GM19395 (cell line): Measurements from ENCODE around the gene MDFI.

Experiments used
- ATAC-seq: cut with Tn5 transposase; IDR thresholded peaks from one replicate; pipeline ENCODE4 v1.9.1; 2021; ENCODE audit warnings: mild to moderate bottlenecking, moderate library complexity; ENCODE audit not compliant: unreplicated experiment

MDFI gene

GRCh38 chr6:41670703-41671360 is 32.6 kb downstream of the MDFI start:
- ATAC-seq, result no peak

GRCh38 chr6:41671376-41671775 is 33.1 kb downstream of the MDFI start:
- ATAC-seq, result no peak

- no peak for ATAC-seq
These were observed 33.7 kb downstream of the MDFI start for GRCh38 chr6:41672016-41672415.

GRCh38 chr6:41672816-41673703 is 34.8 kb downstream of the MDFI start:
- ATAC-seq, result no peak

- no peak for ATAC-seq
These were observed 35.4 kb downstream of the MDFI start for GRCh38 chr6:41673704-41674000.

- no peak for ATAC-seq
These were observed 36.1 kb downstream of the MDFI start for GRCh38 chr6:41674231-41675000.

GRCh38 chr6:41675176-41675775 is 37.0 kb downstream of the MDFI start:
- ATAC-seq, result no peak

GRCh38 chr6:41675992-41676391 is 37.7 kb downstream of the MDFI start:
- ATAC-seq, result no peak

- no peak for ATAC-seq
These were observed 38.2 kb downstream of the MDFI start for GRCh38 chr6:41676431-41676830.

GRCh38 chr6:41677124-41677921 is 39.1 kb downstream of the MDFI start:
- no peak for ATAC-seq

- ATAC-seq, result no peak
These were observed 40.3 kb downstream of the MDFI start for GRCh38 chr6:41678511-41679084.

GRCh38 chr6:41679696-41680095 is 41.4 kb downstream of the MDFI start:
- ATAC-seq, result no peak

GRCh38 chr6:41680182-41680965 is 42.1 kb downstream of the MDFI start:
- ATAC-seq, result no peak

- ATAC-seq, result peak; percentile 46
These were observed 43.8 kb downstream of the MDFI start for GRCh38 chr6:41682056-41682477.

- peak; percentile 17 for ATAC-seq
These were observed 44.4 kb downstream of the MDFI start for GRCh38 chr6:41682497-41683272.

GRCh38 chr6:41683273-41683522 is 44.9 kb downstream of the MDFI start:
- peak; percentile 28 for ATAC-seq

- peak; percentile 65 for ATAC-seq
These were observed 45.4 kb downstream of the MDFI start for GRCh38 chr6:41683523-41684310.
